IMR-90 (cell line): ENCODE results near the gene CTNNA2. TPM values are rescaled to one million over a fixed set of nuclear protein-coding genes. Genes with fewer than 3 reads are reported as not detected.

Experiments
- ATAC-seq: fragments of 200-7000 bp; cut with Tn5 transposase; 2 replicates; pipeline ENCODE4 v1.9.1; 2020; ENCODE audit warnings: low read depth, mild to moderate bottlenecking, moderate library complexity
- BruUV-seq: library from RNA; stranded (reverse); fragments of 400-500 nt; replicated peaks from 2 replicates; lab custom pipeline; 2021; lab: Mats Ljungman, UMichigan
- CTCF ChIA-PET: fragments of 300-600 bp; formaldehyde crosslinking; extraction: SDS; loops from one replicate; lab custom pipeline; 2021; ENCODE audit warnings: antibody characterized with exemption; lab: Yijun Ruan, JAX
- POLR2A ChIA-PET: fragments of 300-600 bp; sonication (Branson Sonifier 250); formaldehyde crosslinking; loops from one replicate; lab custom pipeline; 2022; ENCODE audit warnings: antibody characterized with exemption; ENCODE audit not compliant: unreplicated experiment; lab: Charles Lee
- DNase-seq: peaks from one replicate; pipeline ENCODE4 v3.0.0; 2013
- H2AFZ ChIP-seq: replicated peaks from 2 replicates; pipeline ENCODE3; 2013; ENCODE audit warnings: low read length, mild to moderate bottlenecking; ENCODE audit not compliant: poor library complexity
- H2AK5ac ChIP-seq: 2 replicates; pipeline ENCODE4 v1.6.1; 2013; ENCODE audit warnings: low read depth, low read length, inconsistent platforms
- H2AK9ac ChIP-seq: replicated peaks from 2 replicates; pipeline ENCODE3; 2013; ENCODE audit warnings: mild to moderate bottlenecking, low read depth, low read length, moderate library complexity; ENCODE audit not compliant: poor library complexity
- H2BK120ac ChIP-seq: 2 replicates; pipeline ENCODE4 v1.6.1; 2013; ENCODE audit warnings: low read depth, low read length, inconsistent platforms
- H2BK15ac ChIP-seq: 3 replicates; pipeline ENCODE4 v1.6.1; 2013; ENCODE audit warnings: low read depth, low read length, inconsistent platforms
- H2BK20ac ChIP-seq: 2 replicates; pipeline ENCODE4 v1.6.1; 2013; ENCODE audit warnings: low read depth, mild to moderate bottlenecking, inconsistent platforms, low read length, moderate library complexity
- H2BK5ac ChIP-seq: 2 replicates; pipeline ENCODE4 v1.6.1; 2013; ENCODE audit warnings: mild to moderate bottlenecking, low read depth, low read length, inconsistent platforms; ENCODE audit not compliant: poor library complexity, severe bottlenecking
- H3K14ac ChIP-seq: replicated peaks from 2 replicates; pipeline ENCODE4 v1.6.1; 2013; ENCODE audit warnings: low read depth, low read length, inconsistent platforms
- H3K18ac ChIP-seq: 2 replicates; pipeline ENCODE4 v1.6.1; 2013; ENCODE audit warnings: low read depth, low read length, control low read depth
- H3K23ac ChIP-seq: 2 replicates; pipeline ENCODE4 v1.6.1; 2013; ENCODE audit warnings: low read depth, low read length, inconsistent platforms
- H3K27ac ChIP-seq: 2 replicates; pipeline ENCODE4 v1.5.1; 2013; ENCODE audit warnings: mild to moderate bottlenecking, control low read depth, low read length; ENCODE audit not compliant: insufficient read depth
- H3K27me3 ChIP-seq: 2 replicates; pipeline ENCODE4 v1.6.1; 2013; ENCODE audit warnings: low read length; ENCODE audit not compliant: control insufficient read depth, insufficient read depth
- H3K36me3 ChIP-seq: 2 replicates; pipeline ENCODE4 v1.6.1; 2013; ENCODE audit warnings: low read length, mixed read lengths; ENCODE audit not compliant: control insufficient read depth, insufficient read depth
- H3K4ac ChIP-seq: 2 replicates; pipeline ENCODE4 v1.6.1; 2013; ENCODE audit warnings: low read depth, low read length, inconsistent platforms
- H3K4me1 ChIP-seq: 2 replicates; pipeline ENCODE4 v1.6.1; 2013; ENCODE audit warnings: low read length, mixed read lengths; ENCODE audit not compliant: control insufficient read depth, insufficient read depth
- H3K4me2 ChIP-seq: 2 replicates; pipeline ENCODE4 v1.6.1; 2013; ENCODE audit warnings: low read depth, mild to moderate bottlenecking, control low read depth, low read length, moderate library complexity
- H3K4me3 ChIP-seq: 2 replicates; pipeline ENCODE4 v1.5.1; 2013; ENCODE audit warnings: low read depth, mild to moderate bottlenecking, control low read depth, low read length, moderate library complexity; ENCODE audit not compliant: insufficient read depth
- H3K56ac ChIP-seq: 2 replicates; pipeline ENCODE4 v1.6.1; 2013; ENCODE audit warnings: low read length, inconsistent platforms; ENCODE audit not compliant: insufficient read depth; ENCODE audit errors: extremely low read depth
- H3K79me1 ChIP-seq, 2 experiments: 2 replicates each; pipeline ENCODE4 v1.6.1; 2013; ENCODE audit warnings: low read length in 2 of 2, inconsistent platforms in 1 of 2, low read depth in 1 of 2
- H3K9ac ChIP-seq: 2 replicates; pipeline ENCODE4 v1.6.1; 2013; ENCODE audit warnings: low read depth, low read length, control low read depth
- H3K9me1 ChIP-seq: 2 replicates; pipeline ENCODE4 v1.6.1; 2013; ENCODE audit warnings: low read length, inconsistent platforms; ENCODE audit not compliant: insufficient read depth
- H3K9me3 ChIP-seq: 2 replicates; pipeline ENCODE4 v1.6.1; 2013; ENCODE audit warnings: low read length; ENCODE audit not compliant: control insufficient read depth, insufficient read depth
- H4K20me1 ChIP-seq: 2 replicates; pipeline ENCODE4 v1.6.1; 2013; ENCODE audit warnings: low read length, inconsistent platforms; ENCODE audit not compliant: insufficient read depth
- H4K5ac ChIP-seq: 2 replicates; pipeline ENCODE4 v1.6.1; 2013; ENCODE audit warnings: mild to moderate bottlenecking, low read depth, low read length, control low read depth
- H4K8ac ChIP-seq, 2 experiments: 2 replicates each; pipeline ENCODE4 v1.6.1; 2013; ENCODE audit warnings: low read depth in 2 of 2, low read length in 2 of 2, control low read depth in 1 of 2, inconsistent platforms in 1 of 2
- H4K91ac ChIP-seq: 2 replicates; pipeline ENCODE4 v1.6.1; 2013; ENCODE audit warnings: low read depth, low read length, inconsistent platforms; ENCODE audit not compliant: insufficient read depth
- CEBPB ChIP-seq: IDR thresholded peaks from 2 replicates; pipeline ENCODE4 v1.6.1; 2012; ENCODE audit warnings: low read depth, low read length, improper control_type of control experiment
- CHD1 ChIP-seq: IDR thresholded peaks from 2 replicates; pipeline ENCODE4 v1.6.1; 2012; ENCODE audit warnings: low read depth, low read length, improper control_type of control experiment
- CTCF ChIP-seq: conservative IDR thresholded peaks from 2 replicates; pipeline ENCODE4 v1.5.1; 2012; ENCODE audit warnings: mild to moderate bottlenecking, low read depth, low read length, improper control_type of control experiment
- ELK1 ChIP-seq: fragments of 150-350 bp; IDR thresholded peaks from 2 replicates; pipeline ENCODE4 v1.6.1; 2016; ENCODE audit warnings: low read depth, mild to moderate bottlenecking, low read length, moderate library complexity, borderline replicate concordance
- FOS ChIP-seq: fragments of 150-350 bp; IDR thresholded peaks from 2 replicates; pipeline ENCODE4 v1.6.1; 2016; ENCODE audit warnings: low read depth, low read length
- MAFK ChIP-seq: IDR thresholded peaks from 2 replicates; pipeline ENCODE4 v1.6.1; 2012; ENCODE audit warnings: low read depth, low read length, improper control_type of control experiment
- MXI1 ChIP-seq: IDR thresholded peaks from 2 replicates; pipeline ENCODE4 v1.6.1; 2012; ENCODE audit warnings: low read depth, mild to moderate bottlenecking, low read length, moderate library complexity, borderline replicate concordance
- NFE2L2 ChIP-seq: fragments of 150-350 bp; IDR thresholded peaks from 2 replicates; pipeline ENCODE4 v1.6.1; 2016; ENCODE audit warnings: low read depth, mild to moderate bottlenecking, low read length
- RAD21 ChIP-seq: IDR thresholded peaks from 2 replicates; pipeline ENCODE4 v1.6.1; 2012; ENCODE audit warnings: low read length, improper control_type of control experiment
- RCOR1 ChIP-seq: IDR thresholded peaks from 2 replicates; pipeline ENCODE4 v1.6.1; 2012; ENCODE audit warnings: mild to moderate bottlenecking, low read length, improper control_type of control experiment; ENCODE audit not compliant: insufficient replicate concordance
- RFX5 ChIP-seq: IDR thresholded peaks from 2 replicates; pipeline ENCODE4 v1.8.0; 2012; ENCODE audit warnings: low read depth, mild to moderate bottlenecking, low read length, moderate library complexity
- USF2 ChIP-seq: fragments of 150-350 bp; IDR thresholded peaks from 2 replicates; pipeline ENCODE4 v1.6.1; 2017; ENCODE audit warnings: mild to moderate bottlenecking, antibody characterized with exemption, low read length, low read depth
- WGBS, 2 experiments: methylation state at CpG; one replicate each; pipeline versions ENCODE4 v1.1.5 to v1.1.7; 2013; ENCODE audit warnings: missing lambda C conversion rate in 2 of 2; ENCODE audit not compliant: insufficient read length in 1 of 2; ENCODE audit errors: extremely low coverage in 2 of 2; 5-methylcytosine and 5-hydroxymethylcytosine counted together
- dilution Hi-C: fragments of 300-500 bp; cut with HindIII; formaldehyde crosslinking; loops from one replicate; pipeline ENCODE4 v1.14.3; 2018; ENCODE audit warnings: low sequenced_read_pairs; ENCODE audit not compliant: unreplicated experiment
- in situ Hi-C: fragments of 300-500 bp; cut with MboI; formaldehyde crosslinking; loops from 3 replicates; pipeline ENCODE4 v1.14.3; 2019; ENCODE audit warnings: low sequenced_read_pairs, inconsistent platforms, mixed read lengths
- intact Hi-C: fragments of 100-400 bp; cut with micrococcal nuclease; formaldehyde crosslinking; loops from 2 replicates; pipeline ENCODE4 v1.10.0; 2022
- polyA plus RNA-seq, 3 experiments: library from polyadenylated mRNA; depleted of rRNA; stranded (reverse); fragments of >200 nt; gene quantifications; 2 replicates each; pipeline ENCODE4 v1.2.3, GENCODE V29; 2012; ENCODE audit warnings: low replicate concordance in 1 of 3
- total RNA-seq: library from RNA; depleted of rRNA; stranded (reverse); fragments of >200 nt; gene quantifications from 2 replicates; pipeline ENCODE4 v1.2.3, GENCODE V29; 2012

The CTNNA2 gene
- total and polyA plus RNA-seq, 2 of the 4 experiments (the other 2 are of a cell fraction): not detected

- H3K23ac ChIP-seq: no peak overlapping the region
- ChIA-PET POLR2A (no interaction called here), CTCF (no interaction called here)
- no peak overlapping the region for H3K4ac ChIP-seq
- H2AFZ ChIP-seq: no peak overlapping the region
- H2AK5ac ChIP-seq: no peak overlapping the region
- H3K56ac ChIP-seq: no peak overlapping the region
- no peaks in the 10 kb centered on the region for H4K20me1 ChIP-seq
- ATAC-seq: no peak
- no peak overlapping the region for H4K91ac ChIP-seq
- no peak overlapping the region for H2BK120ac ChIP-seq
- in situ Hi-C loops (no loop called here), dilution Hi-C loops (no loop called here), intact Hi-C loops (no loop called here)
- H3K36me3 ChIP-seq: no peaks in the 10 kb centered on the region
- H3K9ac ChIP-seq: no peak overlapping the region
- no peak overlapping the region for H3K4me3 ChIP-seq
- no peak overlapping the region for H3K18ac ChIP-seq
- no peak overlapping the region for H4K8ac ChIP-seq
- no peak overlapping the region for H2BK20ac ChIP-seq
- no peaks in the 10 kb centered on the region for H3K4me1 ChIP-seq
- no peaks in the 10 kb centered on the region for H3K79me1 ChIP-seq
- no peaks in the 10 kb centered on the region for H3K9me3 ChIP-seq
- no peaks in the 10 kb centered on the region for H3K9me1 ChIP-seq
- no peak overlapping the region for H3K4me2 ChIP-seq
- no peak overlapping the region for H3K14ac ChIP-seq
- H3K27me3 ChIP-seq: no peaks in the 10 kb centered on the region; the same call in 1 of the 2 replicates
- TF ChIP-seq MAFK (no peak), CTCF (no peak), CEBPB (no peak), USF2 (no peak), RFX5 (no peak), NFE2L2 (no peak), ELK1 (no peak), MXI1 (no peak), RAD21 (no peak), RCOR1 (no peak), CHD1 (no peak), FOS (no peak)
- WGBS, 2 experiments: no CpG with 5 or more reads among the region's 3 CpGs
- H2BK5ac ChIP-seq: no peak overlapping the region
- no peak overlapping the region for H2AK9ac ChIP-seq
- H3K27ac ChIP-seq: no peak overlapping the region
- no peak overlapping the region for H4K5ac ChIP-seq
- no peak for DNase-seq
- H2BK15ac ChIP-seq: no peak overlapping the region
- BruUV-seq: no TSS peak
Observed at GRCh38 chr2:80248146-80248545, 735.3 kb downstream of the CTNNA2 start.
